Germinal center (tissue), 1 donor: ENCODE results near the gene PSMA6.
A peak's percentile ranks its signal among the peaks of the same experiment; 100 is the strongest.
"Not testable (repeated sequence)": the region's sequence is repeated elsewhere in the genome, so short reads cannot be mapped to it uniquely, and the experiment has no call there.

Experiments used
- DNase-seq: peaks from one replicate; pipeline ENCODE4 v3.0.0; 2012; ENCODE audit warnings: mixed read lengths, low spot score

Gene PSMA6

GRCh38 chr14:35320472-35320871 lies 28.3 kb downstream of the PSMA6 start:
- no peak for DNase-seq

DNA sequence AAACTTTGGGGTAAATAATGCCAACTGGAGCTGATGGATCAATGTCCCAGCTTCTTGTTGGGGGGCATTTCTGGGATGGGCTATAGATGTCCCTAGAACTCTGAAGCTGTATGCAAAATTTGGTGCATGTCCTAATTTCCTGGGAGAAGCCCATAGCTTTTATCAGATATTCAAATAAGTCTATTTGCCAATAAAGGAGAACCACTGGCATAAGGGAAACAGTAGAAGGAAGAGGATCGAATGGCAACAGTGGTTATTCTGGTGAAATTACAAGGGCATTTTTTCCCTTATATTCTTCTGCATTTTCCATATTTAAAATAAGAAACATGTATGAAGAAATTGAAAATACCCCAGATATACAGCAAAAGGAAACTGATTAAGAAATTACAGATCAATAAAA lies 34.2 kb downstream of the PSMA6 start:
- no peak for DNase-seq

GRCh38 chr14:35331605-35332516 lies 39.7 kb downstream of the PSMA6 start:
- DNase-seq, result no peak

DNA sequence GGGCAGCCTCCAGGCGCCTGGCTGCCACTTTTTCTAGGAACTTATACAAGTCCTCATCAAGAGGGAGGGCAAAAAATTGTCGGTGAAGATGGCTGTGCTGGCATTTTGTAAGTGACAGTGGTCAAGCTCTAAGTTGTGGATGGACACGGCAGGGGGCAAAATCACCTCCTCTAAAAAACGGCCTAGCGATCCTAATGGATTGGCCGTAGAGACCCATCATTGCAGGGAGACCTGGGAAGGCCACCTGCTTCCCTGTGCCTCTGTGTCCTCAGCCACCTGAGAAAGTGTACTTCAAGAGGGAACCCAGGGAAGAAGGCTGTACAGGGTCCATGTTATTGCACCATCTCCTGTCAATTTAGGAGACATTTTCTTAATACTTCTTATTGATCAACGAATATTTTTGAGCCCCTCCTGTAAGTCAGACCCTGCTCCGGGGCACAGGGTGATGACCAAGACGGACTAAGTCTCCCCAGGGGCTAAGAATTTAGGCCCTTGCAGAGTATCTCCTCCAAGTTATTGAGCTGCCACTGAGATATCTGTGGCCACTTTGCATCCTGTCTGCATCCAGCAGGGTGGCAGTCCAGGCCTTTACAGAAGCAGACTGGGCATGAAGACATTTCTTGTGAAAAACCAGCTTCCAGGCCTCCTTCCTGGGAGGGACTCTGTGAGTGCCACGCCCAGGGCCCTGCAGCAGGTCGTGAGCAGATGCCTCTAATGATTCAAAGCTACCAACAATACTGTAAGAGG lies 40.5 kb downstream of the PSMA6 start:
- DNase-seq, result no peak

- DNase-seq, result no peak
These were observed 41.1 kb downstream of the PSMA6 start for GRCh38 chr14:35333264-35333730.

DNA sequence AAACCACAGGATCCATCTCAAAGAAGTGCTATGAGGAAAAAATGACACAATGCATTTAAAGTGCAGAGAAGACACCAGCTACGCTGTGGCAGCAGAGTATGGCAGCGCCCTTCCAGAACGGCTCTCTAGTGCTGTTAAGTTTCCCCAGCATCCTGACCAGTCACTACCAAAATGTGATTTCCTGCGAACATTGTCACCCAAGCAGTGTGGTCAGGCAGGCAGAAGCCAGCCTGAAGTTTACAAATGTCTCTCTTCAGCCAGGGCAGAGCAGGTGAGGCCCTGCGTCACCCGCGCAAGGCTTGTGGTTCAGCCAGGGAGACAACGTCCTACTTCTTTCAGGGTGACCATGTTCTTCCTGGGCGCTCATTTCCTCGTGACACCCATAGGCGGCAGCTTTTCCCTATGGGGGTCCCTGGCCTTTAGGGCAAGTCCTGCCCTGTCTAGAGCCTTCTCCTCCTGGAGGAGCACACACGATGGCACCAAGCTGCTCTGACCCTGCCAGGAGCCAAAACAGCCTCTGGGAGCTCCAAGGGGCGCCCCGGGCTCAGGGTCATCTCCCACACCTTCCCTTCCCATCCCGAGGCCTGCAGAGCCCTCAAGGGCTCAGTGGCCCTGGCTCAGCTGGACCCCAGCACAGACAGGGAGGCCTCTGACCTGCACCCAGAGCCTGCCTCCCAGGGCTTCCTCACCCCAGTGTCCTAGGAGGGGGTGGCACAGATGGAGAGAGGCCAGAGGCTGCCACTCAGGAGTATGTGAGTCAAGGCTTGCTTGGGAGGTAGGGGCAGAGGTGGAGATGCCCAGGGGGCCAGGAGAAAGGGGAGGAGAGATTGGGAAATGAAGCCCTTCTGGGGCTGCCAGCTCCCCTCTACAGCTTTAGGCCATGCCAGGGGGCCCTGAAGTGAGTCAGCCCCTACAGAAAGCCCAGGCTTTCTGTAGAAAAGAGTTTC lies 41.9 kb downstream of the PSMA6 start:
- DNase-seq, result no peak

GRCh38 chr14:35335388-35336092 lies 43.4 kb downstream of the PSMA6 start:
- no peak for DNase-seq

GRCh38 chr14:35336171-35336493 lies 44.0 kb downstream of the PSMA6 start:
- DNase-seq, result not testable (repeated sequence)

GRCh38 chr14:35336494-35337268 lies 44.5 kb downstream of the PSMA6 start:
- no peak for DNase-seq

DNA sequence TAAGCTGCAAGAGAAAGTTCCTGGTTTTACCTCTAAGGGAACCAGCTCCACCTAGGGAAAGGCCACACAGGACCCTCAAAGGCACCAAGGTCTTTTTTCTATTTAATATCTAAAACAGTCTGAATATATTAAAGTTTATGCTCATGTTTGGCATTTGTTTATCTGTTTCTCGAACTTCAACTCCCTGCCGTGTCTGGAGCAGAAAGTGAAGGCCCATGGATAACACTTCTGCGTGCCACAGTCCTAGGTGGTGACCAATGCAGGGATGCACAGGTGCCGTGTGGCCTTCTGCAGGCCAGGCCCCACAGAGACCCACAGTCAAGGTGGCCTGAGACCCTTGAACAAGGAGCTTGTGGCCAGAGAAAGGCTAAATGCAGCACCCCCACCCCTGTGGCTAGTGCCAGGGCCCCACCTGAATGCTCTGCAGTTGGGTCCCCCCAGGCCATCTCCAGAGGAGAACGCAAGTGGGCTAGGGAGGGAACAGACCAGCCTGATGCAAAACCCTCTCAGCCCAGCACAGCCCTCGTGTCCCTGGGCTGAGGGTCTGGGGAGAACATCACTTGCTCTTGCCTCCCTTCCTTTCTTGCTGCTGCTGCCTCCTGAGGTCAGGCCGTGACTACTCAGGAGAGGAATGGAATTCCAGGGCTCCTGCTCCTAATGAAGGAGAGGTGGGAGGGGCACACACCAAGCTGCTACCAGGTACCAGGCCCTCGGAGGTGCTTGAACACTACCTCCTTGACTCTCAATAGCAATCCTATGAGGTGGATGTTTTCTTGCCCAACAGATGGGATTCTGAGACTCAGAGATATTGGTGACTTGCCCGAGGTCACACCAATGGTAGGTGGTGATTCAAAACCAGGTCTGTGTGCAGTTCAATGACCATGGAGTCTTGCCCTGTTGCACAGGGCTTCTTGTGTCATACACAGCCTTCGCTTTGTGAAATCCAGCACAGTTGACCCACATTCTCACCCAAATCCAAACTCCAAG lies 45.4 kb downstream of the PSMA6 start:
- DNase-seq, result no peak

DNA sequence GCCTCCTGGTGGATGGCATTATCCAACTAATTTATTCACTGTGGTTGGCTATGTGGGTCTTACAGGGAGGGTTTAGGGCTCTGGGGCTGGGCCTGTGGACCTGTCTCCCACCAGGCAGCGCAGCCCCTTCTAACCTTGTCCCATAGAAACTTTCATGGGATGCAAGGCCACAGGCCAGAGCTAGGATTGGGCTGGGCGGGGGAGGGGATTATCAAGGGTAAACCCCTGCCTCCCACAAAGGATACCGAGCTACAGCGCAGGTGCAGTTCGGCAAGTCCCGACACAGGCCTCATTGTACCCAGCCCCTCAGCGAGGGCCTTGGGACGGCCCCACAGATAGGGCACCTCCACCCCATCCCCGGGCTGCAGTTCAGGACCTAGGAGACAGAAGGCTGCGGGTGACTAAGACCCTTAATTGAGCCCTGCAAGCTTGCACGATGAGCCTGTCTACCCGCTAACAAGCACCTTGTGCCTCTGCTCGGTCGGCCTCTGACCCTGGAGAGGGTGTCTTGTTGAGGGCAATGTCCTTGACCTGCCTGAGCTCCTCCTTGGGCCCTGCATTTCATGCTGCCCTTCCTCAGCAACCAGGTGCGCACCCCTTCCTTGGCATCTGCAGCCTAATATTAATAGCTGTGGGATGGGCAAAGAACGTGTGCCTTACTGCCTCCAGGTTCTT lies 46.7 kb downstream of the PSMA6 start:
- no peak for DNase-seq

GRCh38 chr14:35339761-35340406 lies 47.7 kb downstream of the PSMA6 start:
- DNase-seq, result peak; percentile 45

DNA sequence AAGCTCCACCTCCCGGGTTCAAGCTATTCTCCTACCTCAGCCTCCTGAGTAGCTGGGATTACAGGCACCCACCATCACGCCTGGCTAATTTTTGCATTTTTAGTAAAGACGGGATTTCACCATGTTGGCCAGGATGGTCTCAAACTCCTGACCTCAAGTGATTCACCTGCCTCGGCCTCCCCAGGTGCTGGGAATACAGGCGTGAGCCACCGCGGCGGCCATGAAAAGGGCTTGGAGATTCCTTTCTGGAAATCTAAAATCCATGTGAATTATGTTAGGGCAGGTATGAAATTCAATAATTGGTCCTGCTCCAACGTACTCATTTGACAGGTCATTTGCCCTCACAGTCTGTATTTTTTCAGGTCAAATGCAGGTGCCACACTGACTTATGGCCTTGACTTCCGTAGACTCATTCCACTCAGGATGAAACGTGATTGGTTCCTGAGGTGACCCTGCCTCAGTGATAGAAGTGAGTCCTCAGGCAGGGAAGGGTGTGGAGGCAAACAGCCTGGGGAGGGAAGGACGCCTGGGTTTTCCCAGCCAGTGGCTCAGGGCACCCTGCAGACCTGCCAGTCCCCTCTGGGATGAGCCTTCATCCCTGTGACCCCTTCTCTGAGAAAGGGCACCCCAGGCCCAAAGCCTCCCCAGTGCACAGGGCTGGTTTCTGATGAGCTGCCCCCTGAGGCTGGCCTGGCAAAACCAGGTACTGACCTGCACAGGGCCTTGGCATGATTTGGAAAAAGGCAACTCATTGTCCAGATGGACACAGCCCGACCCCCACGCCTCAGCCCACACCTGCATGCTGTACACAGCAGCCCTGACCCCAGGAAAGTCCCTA lies 48.7 kb downstream of the PSMA6 start:
- DNase-seq, result no peak

GRCh38 chr14:35341454-35341750 lies 49.2 kb downstream of the PSMA6 start:
- no peak for DNase-seq

DNA sequence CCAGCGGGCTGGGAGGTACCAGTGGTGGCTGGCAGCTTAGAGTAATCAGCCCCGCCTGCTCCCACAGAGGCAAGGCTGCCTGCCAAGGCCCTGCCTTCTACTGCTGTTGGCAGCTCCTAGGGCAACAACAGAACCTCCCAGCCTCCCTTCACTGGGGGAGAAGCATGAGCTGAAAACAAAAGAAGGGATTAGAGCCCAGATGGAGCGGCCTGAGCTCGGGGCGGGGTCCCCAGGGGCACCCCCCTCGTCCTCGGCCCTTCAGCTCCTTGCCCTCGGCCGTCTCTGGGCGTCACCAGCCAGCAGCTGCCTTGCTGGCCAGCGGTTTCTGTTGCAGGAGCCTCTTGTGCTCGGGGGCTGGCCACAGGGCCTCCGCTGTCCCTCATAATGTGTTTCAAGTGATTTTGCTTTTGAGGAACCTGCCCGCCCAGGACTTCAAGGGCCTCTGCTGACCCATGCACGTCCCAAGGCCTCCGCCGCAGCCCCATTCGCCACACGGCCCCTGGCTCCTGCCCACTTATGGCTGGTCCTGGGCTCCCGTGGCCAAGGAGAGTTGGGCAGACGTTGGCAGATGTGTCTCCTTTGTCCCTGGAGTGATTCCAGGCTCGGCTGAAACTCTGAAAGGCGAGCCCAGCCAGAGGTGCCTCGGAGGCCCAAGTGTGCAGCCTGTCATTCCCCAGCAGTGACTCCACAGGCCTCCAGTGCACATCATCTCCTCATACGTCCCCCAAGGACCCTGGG lies 49.7 kb downstream of the PSMA6 start:
- no peak for DNase-seq

- no peak for DNase-seq
These were observed 50.4 kb downstream of the PSMA6 start for GRCh38 chr14:35342489-35343010.

DNA sequence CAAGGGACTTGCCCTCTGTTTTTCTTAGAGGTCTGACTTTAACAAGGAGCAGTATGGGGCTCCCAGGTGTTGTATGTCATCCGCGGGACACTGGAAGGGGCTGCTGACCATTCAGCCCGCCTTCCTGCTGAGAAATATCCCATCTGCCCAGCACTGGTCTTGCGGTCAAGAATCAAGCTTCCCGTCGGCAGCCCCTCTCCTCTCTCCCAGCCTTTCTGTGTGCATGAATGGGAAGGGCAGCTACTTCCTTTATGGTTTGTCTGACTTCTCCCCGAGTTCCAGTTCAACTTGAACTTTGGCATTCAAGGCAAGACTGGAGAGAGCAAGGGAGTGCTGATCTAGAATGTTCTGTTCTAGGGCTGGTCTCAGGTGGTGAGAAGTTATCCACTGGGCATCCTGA lies 51.5 kb downstream of the PSMA6 start:
- DNase-seq, result no peak
